ENCODE results near the gene BMP8A.
"Not testable (repeated sequence)": the region's sequence is repeated elsewhere in the genome, so short reads cannot be mapped to it uniquely, and the experiment has no call there.

Gene BMP8A

GRCh38 chr1:39489567-39490239, 1.7 kb upstream of the BMP8A start:
- in situ Hi-C loops (cut with MboI; ENCODE audit: low pct_unique_long_range_greater_than_20kb, low sequenced_read_pairs, unreplicated experiment) = loop anchor here (10.0 kb wide), 1 partner anchor 45 kb away; no protein-coding TSS in a partner anchor
- no peak for DNase-seq (ENCODE audit: low spot score)
- no peak for TF ChIP-seq CTCF (IDR thresholded peaks at IDR 0.05; ENCODE audit: extremely low read depth, insufficient read depth, missing control alignments)

GRCh38 chr1:39490596-39491145, 765 bp upstream of the BMP8A start:
- DNase-seq (ENCODE audit: low spot score) = no peak
- TF ChIP-seq CTCF (IDR thresholded peaks at IDR 0.05; ENCODE audit: extremely low read depth, insufficient read depth, missing control alignments) = no peak
- in situ Hi-C loops (cut with MboI; ENCODE audit: low pct_unique_long_range_greater_than_20kb, low sequenced_read_pairs, unreplicated experiment) = no loop called here

GRCh38 chr1:39492118-39493042, 944 bp downstream of the BMP8A start:
- DNase-seq (ENCODE audit: low spot score); in situ Hi-C loops (cut with MboI; ENCODE audit: low pct_unique_long_range_greater_than_20kb, low sequenced_read_pairs, unreplicated experiment): not testable (repeated sequence)

- DNase-seq (ENCODE audit: low spot score); in situ Hi-C loops (cut with MboI; ENCODE audit: low pct_unique_long_range_greater_than_20kb, low sequenced_read_pairs, unreplicated experiment): not testable (repeated sequence)
Observed at GRCh38 chr1:39493043-39493810, 1.8 kb downstream of the BMP8A start.

GRCh38 chr1:39494671-39495410, 3.4 kb downstream of the BMP8A start:
- no peak for TF ChIP-seq CTCF (IDR thresholded peaks at IDR 0.05; ENCODE audit: extremely low read depth, insufficient read depth, missing control alignments)
- in situ Hi-C loops (cut with MboI; ENCODE audit: low pct_unique_long_range_greater_than_20kb, low sequenced_read_pairs, unreplicated experiment) = no loop called here
- no peak for DNase-seq (ENCODE audit: low spot score)

GRCh38 chr1:39496520-39496919, 5.1 kb downstream of the BMP8A start:
- in situ Hi-C loops (cut with MboI; ENCODE audit: low pct_unique_long_range_greater_than_20kb, low sequenced_read_pairs, unreplicated experiment); DNase-seq (ENCODE audit: low spot score): not testable (repeated sequence)

GRCh38 chr1:39497585-39497984, 6.1 kb downstream of the BMP8A start:
- in situ Hi-C loops (cut with MboI; ENCODE audit: low pct_unique_long_range_greater_than_20kb, low sequenced_read_pairs, unreplicated experiment) = no loop called here
- no peak for TF ChIP-seq CTCF (IDR thresholded peaks at IDR 0.05; ENCODE audit: extremely low read depth, insufficient read depth, missing control alignments)
- DNase-seq (ENCODE audit: low spot score) = no peak

- in situ Hi-C loops (cut with MboI; ENCODE audit: low pct_unique_long_range_greater_than_20kb, low sequenced_read_pairs, unreplicated experiment); DNase-seq (ENCODE audit: low spot score): not testable (repeated sequence)
Observed at GRCh38 chr1:39498096-39498710, 6.8 kb downstream of the BMP8A start.

GRCh38 chr1:39498821-39499220, 7.4 kb downstream of the BMP8A start:
- in situ Hi-C loops (cut with MboI; ENCODE audit: low pct_unique_long_range_greater_than_20kb, low sequenced_read_pairs, unreplicated experiment) = not testable (repeated sequence)

More at GRCh38 chr1:39498821-39499220, 7.4 kb downstream of the BMP8A start:
- DNase-seq (ENCODE audit: low spot score) = not testable (repeated sequence)

Measured in GM13977 (cell line).